GM13976 (cell line): ENCODE data around the gene CEP112.

Experiments used
- DNase-seq: peaks from one replicate; pipeline ENCODE4 v3.0.0; 2012; ENCODE audit warnings: low spot score
- CTCF ChIP-seq: IDR thresholded peaks from 2 replicates; pipeline ENCODE4 v1.5.1; 2012; ENCODE audit warnings: borderline replicate concordance, mild to moderate bottlenecking; ENCODE audit not compliant: insufficient read depth; ENCODE audit errors: extremely low read depth, missing control alignments, control extremely low read depth
- in situ Hi-C: fragments of 300-500 bp; cut with MboI; formaldehyde crosslinking; loops from one replicate; pipeline ENCODE4 v1.12.0; 2022; ENCODE audit warnings: low sequenced_read_pairs, mixed read lengths, inconsistent platforms; ENCODE audit not compliant: unreplicated experiment

CEP112 gene

GRCh38 chr17:65595071-65595656, 596.8 kb downstream of the CEP112 start:
- in situ Hi-C loops: no loop called here
- no peak for DNase-seq
- TF ChIP-seq CTCF: no peak

- TF ChIP-seq CTCF: no peak
- no peak for DNase-seq
- in situ Hi-C loops: no loop called here
These were observed 597.8 kb downstream of the CEP112 start for GRCh38 chr17:65593855-65594845.

- in situ Hi-C loops: no loop called here
- TF ChIP-seq CTCF: no peak
These were observed 598.7 kb downstream of the CEP112 start for GRCh38 chr17:65593092-65593854.

GRCh38 chr17:65592125-65592965, 599.6 kb downstream of the CEP112 start:
- DNase-seq: no peak
- no peak for TF ChIP-seq CTCF
- in situ Hi-C loops: no loop called here

More at GRCh38 chr17:65593092-65593854, 598.7 kb downstream of the CEP112 start:
- no peak for DNase-seq

- DNase-seq: no peak
- in situ Hi-C loops: no loop called here
- no peak for TF ChIP-seq CTCF
These were observed 602.6 kb downstream of the CEP112 start for GRCh38 chr17:65589321-65589720.
